ENCODE results near the gene ATG16L2. TPM values are rescaled to one million over a fixed set of nuclear protein-coding genes. Genes with fewer than 3 reads are reported as not detected.

ATG16L2 gene
- total RNA-seq, 5 donors from 2014 or later (not counting 1 experiment from before 2014, with no cell fraction given) = 107 to 145 (median 127) TPM

GRCh38 chr11:72775288-72776110, 38.7 kb upstream of the ATG16L2 start:
- Histone ChIP-seq H3K27me3 (replicated peaks in 1 of 2; ENCODE audit: control insufficient read depth in 2 of 2, extremely low read depth in 1 of 2, insufficient read depth in 2 of 2, low read length in 1 of 2) (no peaks in the 10 kb centered on the region), H3K36me3 (ENCODE audit: control insufficient read depth in 2 of 2, extremely low read depth in 1 of 2, insufficient read depth in 1 of 2, low read length in 1 of 2) (no peaks in the 10 kb centered on the region), H3K9me3 (no peaks in the 10 kb centered on the region), H3K4me3 (ENCODE audit: control insufficient read depth in 1 of 2, extremely low read depth in 1 of 2, low read length in 1 of 2) (no peak overlapping the region), H3K27ac (ENCODE audit: low read length) (no peak overlapping the region), H3K4me1 (ENCODE audit: control insufficient read depth in 1 of 2, extremely low read depth in 1 of 2, insufficient read depth in 2 of 2, low read length in 2 of 2) (peaks cover 0 to 16% of the 10 kb centered on the region in 2 experiments)
- no peaks in the 10 kb centered on the region for H3K9me3 Mint-ChIP-seq
- no peaks in the 10 kb centered on the region for H3K27me3 Mint-ChIP-seq
- ChIA-PET CTCF (no interaction called here), POLR2A (no interaction called here)
- H3K4me1 Mint-ChIP-seq = peaks cover 23 to 41% (median 29%) of the 10 kb centered on the region in 3 donors
- H3K4me3 Mint-ChIP-seq = no peak overlapping the region
- WGBS (ENCODE audit: insufficient coverage) = 94% methylated on average over 6 of the region's 7 CpGs
- peaks cover 3% of the 10 kb centered on the region for H3K36me3 Mint-ChIP-seq
- DNase-seq (no peak), ATAC-seq (replicated peaks in 1 of 4) (no peak)
- H3K27ac Mint-ChIP-seq = no peak overlapping the region

DNA sequence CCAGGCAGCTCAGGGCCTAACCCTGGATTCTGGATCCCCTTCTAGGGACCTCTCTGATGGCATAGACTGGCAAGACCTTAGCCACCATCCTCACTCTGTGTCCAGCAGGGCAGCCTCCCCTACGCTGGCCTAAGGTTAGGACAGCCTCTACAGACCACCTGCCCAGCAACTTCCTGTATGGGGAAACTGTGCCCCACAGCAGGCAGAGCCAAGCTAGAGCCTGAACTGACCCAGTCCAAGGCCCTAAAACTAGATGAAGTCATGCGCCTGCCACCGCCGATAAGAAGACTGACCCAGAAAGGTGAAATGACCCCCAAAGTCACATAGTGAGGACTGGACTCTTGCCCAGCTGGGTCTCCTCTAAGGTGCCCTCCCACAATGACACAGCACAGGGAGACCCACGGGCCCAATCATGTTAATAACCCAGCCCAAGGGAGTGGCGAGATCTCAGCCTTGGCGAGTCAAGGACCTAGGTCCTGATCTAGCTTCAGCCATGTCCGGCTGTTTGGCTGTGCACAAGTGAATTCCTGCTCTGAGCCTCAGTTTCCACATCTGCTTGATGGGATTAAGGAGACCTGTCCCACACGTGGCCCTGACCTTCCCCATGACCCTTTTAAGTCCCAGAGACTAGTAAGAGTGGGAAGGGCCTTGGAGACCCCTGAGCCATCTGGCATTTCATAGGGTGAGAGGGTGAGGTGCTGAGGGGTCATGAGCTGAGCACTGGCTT, 37.9 kb upstream of the ATG16L2 start:
- CTCF ChIA-PET = no interaction called here
- Mint-ChIP-seq H3K9me3 (no peaks in the 10 kb centered on the region), H3K27me3 (no peaks in the 10 kb centered on the region), H3K27ac (no peak overlapping the region), H3K36me3 (no peaks in the 10 kb centered on the region), H3K4me3 (no peak overlapping the region), H3K4me1 (peaks cover 24 to 41% (median 32%) of the 10 kb centered on the region in 3 donors)
- peaks cover 0 to 24% of the 10 kb centered on the region in 2 experiments for H3K4me1 ChIP-seq (ENCODE audit: control insufficient read depth in 1 of 2, extremely low read depth in 1 of 2, insufficient read depth in 2 of 2, low read length in 2 of 2)
- 87% methylated on average over 8 of the region's 9 CpGs for WGBS (ENCODE audit: insufficient coverage)
- no peak overlapping the region for H3K27ac ChIP-seq (ENCODE audit: low read length)
- no peak overlapping the region for H3K4me3 ChIP-seq (ENCODE audit: control insufficient read depth in 1 of 2, extremely low read depth in 1 of 2, low read length in 1 of 2)
- no peaks in the 10 kb centered on the region for H3K36me3 ChIP-seq (ENCODE audit: control insufficient read depth in 2 of 2, extremely low read depth in 1 of 2, insufficient read depth in 1 of 2, low read length in 1 of 2)
- H3K27me3 ChIP-seq (replicated peaks in 1 of 2; ENCODE audit: control insufficient read depth in 2 of 2, extremely low read depth in 1 of 2, insufficient read depth in 2 of 2, low read length in 1 of 2) = peaks cover 0 to 3% of the 10 kb centered on the region in 2 experiments
- no peak for DNase-seq
- no peak for ATAC-seq (replicated peaks in 1 of 4)
- H3K9me3 ChIP-seq = no peaks in the 10 kb centered on the region
- POLR2A ChIA-PET = no interaction called here

- WGBS (ENCODE audit: insufficient coverage) = 81% methylated on average over 7 of the region's 7 CpGs
- no peaks in the 10 kb centered on the region for H3K36me3 ChIP-seq (ENCODE audit: control insufficient read depth in 2 of 2, extremely low read depth in 1 of 2, insufficient read depth in 1 of 2, low read length in 1 of 2)
- Mint-ChIP-seq H3K27me3 (no peaks in the 10 kb centered on the region), H3K9me3 (no peaks in the 10 kb centered on the region), H3K4me3 (no peak overlapping the region), H3K4me1 (peaks cover 27 to 45% (median 36%) of the 10 kb centered on the region in 3 donors), H3K36me3 (no peaks in the 10 kb centered on the region), H3K27ac (no peak overlapping the region)
- ATAC-seq (replicated peaks in 1 of 4) = no peak
- peaks cover 0 to 27% of the 10 kb centered on the region in 2 experiments for H3K4me1 ChIP-seq (ENCODE audit: control insufficient read depth in 1 of 2, extremely low read depth in 1 of 2, insufficient read depth in 2 of 2, low read length in 2 of 2)
- CTCF ChIA-PET = no interaction called here
- H3K4me3 ChIP-seq (ENCODE audit: control insufficient read depth in 1 of 2, extremely low read depth in 1 of 2, low read length in 1 of 2) = no peak overlapping the region
- H3K9me3 ChIP-seq = no peaks in the 10 kb centered on the region
- DNase-seq = no peak
- POLR2A ChIA-PET = no interaction called here
- peaks cover 0 to 5% of the 10 kb centered on the region in 2 experiments for H3K27me3 ChIP-seq (replicated peaks in 1 of 2; ENCODE audit: control insufficient read depth in 2 of 2, extremely low read depth in 1 of 2, insufficient read depth in 2 of 2, low read length in 1 of 2)
- no peak overlapping the region for H3K27ac ChIP-seq (ENCODE audit: low read length)
Observed at GRCh38 chr11:72776844-72777754, 37.1 kb upstream of the ATG16L2 start.

DNA sequence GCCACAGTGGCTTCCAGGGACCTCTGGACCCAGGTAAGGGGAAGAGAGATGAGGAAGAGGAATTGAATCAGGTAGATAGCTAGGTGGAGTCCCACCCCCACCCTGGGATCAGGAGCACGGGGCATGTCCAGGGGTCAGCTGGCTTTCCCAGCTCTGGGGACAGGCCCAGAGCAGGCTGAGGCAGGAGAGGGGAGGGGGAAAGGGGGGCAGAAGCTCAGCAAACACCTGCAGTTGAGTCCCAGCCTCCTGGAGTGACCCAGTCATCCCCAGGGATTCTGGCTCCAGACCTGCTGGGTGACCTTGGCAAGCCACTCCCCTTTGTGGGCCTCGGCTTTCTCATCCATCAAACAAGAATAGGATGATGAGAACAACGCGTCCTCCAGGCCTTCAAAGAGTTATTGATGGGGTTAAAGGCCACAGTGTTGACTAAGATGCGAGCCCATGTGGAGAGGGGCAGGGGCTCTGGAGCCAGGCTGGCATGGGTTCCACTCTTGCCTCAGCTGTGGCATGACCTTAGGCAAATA, 36.4 kb upstream of the ATG16L2 start:
- Mint-ChIP-seq H3K27ac (no peak overlapping the region), H3K4me3 (no peak overlapping the region), H3K9me3 (no peaks in the 10 kb centered on the region), H3K36me3 (no peaks in the 10 kb centered on the region), H3K4me1 (peaks cover 34 to 52% (median 43%) of the 10 kb centered on the region in 3 donors), H3K27me3 (no peaks in the 10 kb centered on the region)
- Histone ChIP-seq H3K4me1 (ENCODE audit: control insufficient read depth in 1 of 2, extremely low read depth in 1 of 2, insufficient read depth in 2 of 2, low read length in 2 of 2) (peaks cover 0 to 35% of the 10 kb centered on the region in 2 experiments), H3K4me3 (ENCODE audit: control insufficient read depth in 1 of 2, extremely low read depth in 1 of 2, low read length in 1 of 2) (no peak overlapping the region), H3K27ac (ENCODE audit: low read length) (no peak overlapping the region), H3K36me3 (ENCODE audit: control insufficient read depth in 2 of 2, extremely low read depth in 1 of 2, insufficient read depth in 1 of 2, low read length in 1 of 2) (no peaks in the 10 kb centered on the region), H3K9me3 (no peaks in the 10 kb centered on the region), H3K27me3 (replicated peaks in 1 of 2; ENCODE audit: control insufficient read depth in 2 of 2, extremely low read depth in 1 of 2, insufficient read depth in 2 of 2, low read length in 1 of 2) (peaks cover 0 to 7% of the 10 kb centered on the region in 2 experiments)
- ATAC-seq (replicated peaks in 1 of 4) (no peak), DNase-seq (no peak)
- WGBS (ENCODE audit: insufficient coverage) = 98% methylated on average over 5 of the region's 5 CpGs
- ChIA-PET POLR2A (no interaction called here), CTCF (interaction anchor here in 1 of 2 donors (0.5 kb wide), 2 partner anchors 16 to 52 kb away, joined by 3 to 4 read pairs; partner anchors contain the start of gene STARD10)

GRCh38 chr11:72778535-72779494, 35.4 kb upstream of the ATG16L2 start:
- Mint-ChIP-seq H3K27ac (no peak overlapping the region), H3K4me3 (peak overlapping the region in 1 of 3 donors; percentile 61), H3K27me3 (no peaks in the 10 kb centered on the region), H3K36me3 (no peaks in the 10 kb centered on the region), H3K4me1 (peaks cover 35 to 49% (median 43%) of the 10 kb centered on the region in 3 donors), H3K9me3 (no peaks in the 10 kb centered on the region)
- ChIA-PET POLR2A (no interaction called here), CTCF (interaction anchor here in 1 of 2 donors (0.5 kb wide), 1 partner anchor 15 kb away, joined by 4 read pairs; the partner anchor contains the start of gene STARD10)
- H3K27ac ChIP-seq (ENCODE audit: low read length) = no peak overlapping the region
- no peak for DNase-seq
- no peak overlapping the region for H3K4me3 ChIP-seq (ENCODE audit: control insufficient read depth in 1 of 2, extremely low read depth in 1 of 2, low read length in 1 of 2)
- 88% methylated on average over 2 of the region's 7 CpGs for WGBS (ENCODE audit: insufficient coverage)
- H3K27me3 ChIP-seq (replicated peaks in 1 of 2; ENCODE audit: control insufficient read depth in 2 of 2, extremely low read depth in 1 of 2, insufficient read depth in 2 of 2, low read length in 1 of 2) = peaks cover 0 to 7% of the 10 kb centered on the region in 2 experiments
- no peaks in the 10 kb centered on the region for H3K9me3 ChIP-seq
- ATAC-seq (replicated peaks in 1 of 4) = no peak
- H3K36me3 ChIP-seq (ENCODE audit: control insufficient read depth in 2 of 2, extremely low read depth in 1 of 2, insufficient read depth in 1 of 2, low read length in 1 of 2) = no peaks in the 10 kb centered on the region
- H3K4me1 ChIP-seq (ENCODE audit: control insufficient read depth in 1 of 2, extremely low read depth in 1 of 2, insufficient read depth in 2 of 2, low read length in 2 of 2) = peaks cover 0 to 35% of the 10 kb centered on the region in 2 experiments
